Spleen (tissue), 11 donors: ENCODE data around the gene UGT1A9. TPM values are rescaled to one million over a fixed set of nuclear protein-coding genes. Genes with fewer than 3 reads are reported as not detected.

ENCODE experiments used
- DNase-seq: peaks from one replicate; pipeline ENCODE4 v3.0.0-alpha.2; 2020
- H3K27ac ChIP-seq, 8 donors: fragments of 200-600 bp; sonication (generic) in 7 of 8; 1 replicate in 4 of 8; 2 replicates in 4 of 8; pipeline versions ENCODE4 v1.5.0 to v1.8.0; 2016 to 2021; ENCODE audit warnings: inconsistent platforms in 4 of 8, mild to moderate bottlenecking in 4 of 8, moderate library complexity in 1 of 8
- H3K27me3 ChIP-seq, 7 donors: fragments of 200-600 bp; sonication (generic) in 6 of 7; replicated peaks in 1 of 7; 1 replicate in 4 of 7; 2 replicates in 3 of 7; pipeline versions ENCODE4 v1.5.0 to v1.8.0; 2016 to 2021; ENCODE audit warnings: inconsistent platforms in 3 of 7, mild to moderate bottlenecking in 1 of 7
- H3K36me3 ChIP-seq, 6 donors: fragments of 200-600 bp; sonication (generic) in 5 of 6; 1 replicate in 4 of 6; 2 replicates in 2 of 6; pipeline versions ENCODE4 v1.5.0 to v1.8.0; 2016 to 2021; ENCODE audit warnings: inconsistent platforms in 2 of 6
- H3K4me1 ChIP-seq, 6 donors: fragments of 200-600 bp; sonication (generic) in 5 of 6; 1 replicate in 3 of 6; 2 replicates in 3 of 6; pipeline versions ENCODE4 v1.5.0 to v1.8.0; 2016 to 2021; ENCODE audit warnings: inconsistent platforms in 3 of 6
- H3K4me3 ChIP-seq, 8 donors: fragments of 200-600 bp; sonication (generic) in 7 of 8; 1 replicate in 4 of 8; 2 replicates in 4 of 8; pipeline versions ENCODE4 v1.5.0 to v1.8.0; 2016 to 2021; ENCODE audit warnings: inconsistent platforms in 4 of 8, mild to moderate bottlenecking in 4 of 8, moderate library complexity in 2 of 8
- H3K9me3 ChIP-seq, 8 donors: fragments of 200-600 bp; sonication (generic) in 7 of 8; 1 replicate in 4 of 8; 2 replicates in 4 of 8; pipeline versions ENCODE4 v1.5.0 to v1.8.0; 2016 to 2021; ENCODE audit warnings: inconsistent platforms in 4 of 8
- CTCF ChIP-seq, 11 experiments: fragments of 200-600 bp in 7 of 11; fragments of 450-650 bp in 4 of 11; sonication (generic) in 4 of 11; IDR thresholded peaks in 8 of 11; conservative IDR thresholded peaks in 3 of 11; 1 replicate in 7 of 11; 2 replicates in 4 of 11; pipeline versions ENCODE4 v1.4.0 to v1.8.0; 2016 to 2021; ENCODE audit warnings: antibody characterized with exemption in 11 of 11, inconsistent platforms in 4 of 11, mild to moderate bottlenecking in 1 of 11
- POLR2A ChIP-seq, 3 donors: fragments of 450-650 bp; IDR thresholded peaks; one replicate each; pipeline ENCODE4 v1.5.1; 2017; ENCODE audit warnings: antibody characterized with exemption in 3 of 3, mild to moderate bottlenecking in 1 of 3
- POLR2AphosphoS5 ChIP-seq, 3 donors: sonication (generic); formaldehyde crosslinking; IDR thresholded peaks; one replicate each; pipeline ENCODE4 v1.5.1; 2017; ENCODE audit warnings: antibody characterized with exemption in 3 of 3
- WGBS, 5 donors: extraction: QIAGEN DNeasy Blood & Tissue Kit in 3 of 5; methylation state at CpG; one replicate each; pipeline versions ENCODE4 v1.1.5 to v1.1.7; 2013 to 2018; 5-methylcytosine and 5-hydroxymethylcytosine counted together
- intact Hi-C: fragments of 100-400 bp; cut with DNase I; formaldehyde crosslinking; loops from one replicate; pipeline ENCODE4 v1.15.0; 2023; ENCODE audit warnings: low total_unique reads
- polyA plus RNA-seq, 3 donors: library from polyadenylated mRNA; stranded (reverse); fragments of 200-250 nt; gene quantifications; one replicate each; pipeline ENCODE4 v1.2.1, GENCODE V29; 2013
- total RNA-seq, 7 donors: library from RNA; depleted of rRNA in 3 of 7; stranded (reverse); fragments of >200 nt in 3 of 7; fragmentation: NEBNext Ultra II Directional in 4 of 7; extraction: Animal tissue kit (Norgen Biotek cat#: 25700) in 4 of 7; gene quantifications; one replicate each; pipeline versions ENCODE4 v1.1.0 to v1.2.1, GENCODE V29; 2016 to 2021
- donor health status: healthy with polysubstance abuse.
- donor health status: DM: no; HTN: no; CAD: no; lungs with moderate emphysema.
- donor health status: DM: no; HTN: no; CAD: no.
- donor health status: Bipolar disorder and iron deficiency.
- donor health status: healthy.
- donor health status: DM: no; HTN: no; CAD: no.
- donor health status: DM: yes; HTN: yes; CAD: no.

Gene UGT1A9
- total and polyA plus RNA-seq, 10 donors: not detected

GRCh38 chr2:233688341-233688740 lies 16.6 kb downstream of the UGT1A9 start:
- DNase-seq: no peak
- Histone ChIP-seq H3K27me3 (no peaks in the 10 kb centered on the region), H3K4me3 (no peak overlapping the region), H3K9me3 (no peaks in the 10 kb centered on the region), H3K36me3 (no peaks in the 10 kb centered on the region), H3K27ac (no peak overlapping the region), H3K4me1 (no peaks in the 10 kb centered on the region)
- no peak for TF ChIP-seq CTCF (IDR thresholded peaks at IDR 0.05 in 8 of 11, conservative IDR thresholded peaks at IDR 0.05 in 3 of 11)
- no peak for TF ChIP-seq POLR2A (IDR thresholded peaks at IDR 0.05)
- no peak for TF ChIP-seq POLR2AphosphoS5 (IDR thresholded peaks at IDR 0.05)
- 84 to 95% (median 87%) methylated on average over 5 of the region's 5 CpGs for WGBS, 5 donors
- intact Hi-C loops: no loop called here

GRCh38 chr2:233689031-233689430 lies 17.3 kb downstream of the UGT1A9 start:
- TF ChIP-seq POLR2AphosphoS5 (IDR thresholded peaks at IDR 0.05) (no peak), POLR2A (IDR thresholded peaks at IDR 0.05) (no peak), CTCF (IDR thresholded peaks at IDR 0.05 in 8 of 11, conservative IDR thresholded peaks at IDR 0.05 in 3 of 11) (no peak)
- no peaks in the 10 kb centered on the region for H3K27me3 ChIP-seq
- H3K36me3 ChIP-seq: no peaks in the 10 kb centered on the region
- H3K4me1 ChIP-seq: no peaks in the 10 kb centered on the region
- no peak overlapping the region for H3K27ac ChIP-seq
- intact Hi-C loops: no loop called here
- no peak overlapping the region for H3K4me3 ChIP-seq
- no peak for DNase-seq
- no peaks in the 10 kb centered on the region for H3K9me3 ChIP-seq

GRCh38 chr2:233689501-233689900 lies 17.8 kb downstream of the UGT1A9 start:
- H3K4me3 ChIP-seq: no peak overlapping the region
- WGBS, 5 donors: 7 to 12% (median 10%) methylated on average over 3 of the region's 3 CpGs
- TF ChIP-seq POLR2AphosphoS5 (IDR thresholded peaks at IDR 0.05) (no peak), CTCF (IDR thresholded peaks at IDR 0.05 in 8 of 11, conservative IDR thresholded peaks at IDR 0.05 in 3 of 11) (no peak), POLR2A (IDR thresholded peaks at IDR 0.05) (no peak)
- H3K9me3 ChIP-seq: no peaks in the 10 kb centered on the region
- no peak overlapping the region for H3K27ac ChIP-seq
- DNase-seq: no peak
- H3K4me1 ChIP-seq: no peaks in the 10 kb centered on the region
- intact Hi-C loops: no loop called here
- H3K27me3 ChIP-seq: no peaks in the 10 kb centered on the region
- no peaks in the 10 kb centered on the region for H3K36me3 ChIP-seq

DNA sequence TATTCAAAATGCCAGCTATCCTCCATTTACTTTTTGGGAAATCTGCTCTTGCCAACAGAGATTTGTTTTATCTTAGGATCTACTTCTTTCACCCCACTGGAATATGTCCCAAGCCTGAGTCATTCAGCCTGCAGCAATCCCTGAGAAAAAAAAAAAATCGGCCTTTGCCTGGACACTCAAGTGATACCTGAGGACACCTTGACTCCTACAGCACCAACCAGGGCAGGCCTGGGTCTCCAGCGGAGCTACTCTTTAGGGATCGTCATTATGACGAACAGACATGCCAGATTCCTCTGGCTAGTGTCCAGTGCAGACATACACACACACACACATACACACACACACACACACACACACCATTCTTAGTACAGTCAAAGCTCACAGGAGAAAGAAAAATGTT lies 18.7 kb downstream of the UGT1A9 start:
- intact Hi-C loops: no loop called here
- no peak overlapping the region for H3K4me3 ChIP-seq
- 71 to 94% (median 88%) methylated on average over 4 of the region's 4 CpGs for WGBS, 5 donors
- H3K36me3 ChIP-seq: no peaks in the 10 kb centered on the region
- no peaks in the 10 kb centered on the region for H3K4me1 ChIP-seq
- H3K9me3 ChIP-seq: no peaks in the 10 kb centered on the region
- TF ChIP-seq POLR2A (IDR thresholded peaks at IDR 0.05): no peak
- H3K27ac ChIP-seq: no peak overlapping the region
- H3K27me3 ChIP-seq: no peaks in the 10 kb centered on the region
- no peak for DNase-seq
